HG03095 (cell line): ENCODE results near the gene MAN2B2.
A peak's percentile ranks its signal among the peaks of the same experiment; 100 is the strongest.

Experiments used
- ATAC-seq: cut with Tn5 transposase; IDR thresholded peaks from one replicate; pipeline ENCODE4 v1.9.1; 2021; ENCODE audit warnings: moderate library complexity; ENCODE audit not compliant: unreplicated experiment

Gene MAN2B2

DNA sequence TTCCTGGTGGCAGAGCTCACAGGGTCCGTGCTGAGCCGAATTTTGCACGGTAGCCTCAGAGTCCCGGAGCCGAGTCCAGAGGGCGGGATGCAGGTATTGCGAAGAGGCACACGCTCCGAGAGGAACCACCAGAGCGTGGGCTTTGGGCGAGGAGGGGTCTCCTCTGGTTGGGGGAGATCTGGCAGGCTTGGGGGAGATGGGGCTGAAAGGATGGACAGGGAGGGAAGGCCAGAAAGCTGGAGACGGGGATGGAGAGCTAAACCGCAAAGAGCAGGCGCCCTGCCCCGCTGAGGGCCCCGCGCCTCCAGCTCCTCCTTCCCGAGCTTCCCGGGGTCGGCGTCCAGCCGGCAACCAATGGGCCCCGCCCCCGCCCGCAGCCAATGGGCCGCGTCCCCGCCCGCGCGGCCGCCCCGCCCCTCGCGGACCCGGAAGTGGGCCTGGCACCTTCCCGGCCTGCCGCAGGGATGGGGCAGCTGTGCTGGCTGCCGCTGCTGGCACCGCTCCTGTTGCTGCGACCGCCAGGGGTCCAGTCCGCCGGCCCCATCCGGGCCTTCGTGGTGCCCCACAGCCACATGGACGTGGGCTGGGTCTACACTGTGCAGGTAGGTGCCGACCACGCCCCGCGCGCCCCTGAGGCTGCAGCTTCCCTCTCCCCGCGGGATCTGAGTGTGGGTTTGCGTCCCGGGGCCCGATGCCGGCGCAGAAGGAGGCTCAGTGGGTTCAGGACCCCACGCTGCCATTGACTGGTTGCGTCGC is at the start of gene MAN2B2:
Gene MAN2B2, plus strand, starts transcription at position 443 of the 756 bp plus-strand sequence. Its CDS starts 22 bp downstream, at position 465.
- ATAC-seq = peak; percentile 92

DNA sequence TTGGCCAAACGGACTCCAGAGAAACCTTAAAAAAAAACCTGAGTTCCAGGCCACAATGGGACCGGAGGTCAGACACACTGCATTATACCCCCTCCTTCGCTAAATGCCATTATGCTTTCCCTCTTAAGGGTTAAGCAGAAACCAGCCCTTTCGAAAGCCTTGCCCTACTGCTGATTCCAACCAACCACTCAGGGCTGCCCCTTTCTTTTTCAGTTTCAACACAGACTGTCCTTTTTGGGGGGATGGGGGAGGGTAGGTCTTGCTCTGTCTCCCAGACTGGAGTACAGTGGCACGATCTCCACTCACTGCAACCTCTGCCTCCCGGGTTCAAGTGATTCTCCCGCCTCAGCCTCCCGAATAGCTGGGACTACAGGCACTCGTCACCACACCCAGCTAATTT is 49.5 kb upstream of the MAN2B2 start:
- no peak for ATAC-seq

GRCh38 chr4:6526156-6526555 is 48.8 kb upstream of the MAN2B2 start:
- ATAC-seq = no peak

GRCh38 chr4:6526671-6527091 is 48.3 kb upstream of the MAN2B2 start:
- ATAC-seq = no peak

DNA sequence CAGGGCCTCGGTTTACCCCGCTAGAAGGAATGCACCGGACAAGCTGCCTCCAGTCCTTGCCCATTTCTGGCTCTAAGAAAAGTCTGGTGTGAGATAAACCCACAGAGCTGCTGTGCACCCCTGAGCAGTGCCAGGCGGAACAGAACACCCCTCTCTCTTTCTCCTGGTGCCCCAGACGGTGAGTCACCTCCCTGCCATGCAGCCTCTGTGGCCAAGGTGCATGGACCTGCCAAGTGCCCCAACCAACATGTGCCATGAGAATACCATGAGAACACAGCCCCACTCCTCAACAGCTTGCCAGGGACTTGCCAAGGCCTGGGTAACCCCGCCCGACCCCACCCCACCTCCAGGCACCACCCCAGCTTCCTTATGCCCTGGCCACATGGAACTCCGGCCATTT is 47.7 kb upstream of the MAN2B2 start:
- no peak for ATAC-seq

GRCh38 chr4:6527683-6528595 is 47.0 kb upstream of the MAN2B2 start:
- ATAC-seq = no peak

DNA sequence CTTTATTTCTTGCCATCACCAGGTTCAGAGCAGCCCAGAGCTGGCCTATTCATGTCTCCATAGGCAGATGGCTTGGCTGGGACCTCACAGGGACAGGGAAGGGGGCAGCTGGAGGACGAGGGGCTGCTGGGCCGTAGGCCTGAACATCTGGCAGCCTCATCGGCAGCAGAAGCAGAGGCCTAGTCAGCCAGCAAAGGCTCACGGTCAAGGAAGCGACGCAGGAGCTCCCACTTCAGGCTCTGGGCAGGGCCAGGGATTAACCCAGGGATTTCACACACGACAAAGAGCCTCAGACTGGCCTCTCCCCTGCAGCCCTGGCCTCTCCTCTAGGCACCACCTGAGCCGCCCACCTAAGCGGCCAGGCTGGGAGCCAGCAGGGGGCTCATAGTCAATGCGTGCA is 46.0 kb upstream of the MAN2B2 start:
- ATAC-seq = no peak

GRCh38 chr4:6530301-6530700 is 44.7 kb upstream of the MAN2B2 start:
- ATAC-seq = no peak

DNA sequence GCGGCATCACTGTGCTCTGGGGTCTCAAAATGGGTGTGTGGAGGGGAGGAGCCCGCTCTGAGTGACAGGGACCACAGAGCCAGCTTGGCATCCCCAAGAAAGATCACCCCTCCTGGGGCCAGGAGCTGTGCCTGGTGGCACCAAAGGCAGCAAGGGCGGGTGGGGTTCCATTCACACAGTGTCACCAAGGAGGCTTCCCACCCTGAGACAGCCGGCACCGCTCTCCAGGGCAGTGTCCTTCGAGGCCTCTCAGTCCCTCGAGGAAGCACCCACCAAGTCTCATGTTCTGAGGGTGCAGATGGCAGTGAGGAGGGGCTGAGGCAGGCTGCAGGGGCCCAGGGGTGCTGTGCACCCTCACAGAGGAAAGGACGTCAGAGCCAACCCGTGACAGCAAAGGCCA is 44.0 kb upstream of the MAN2B2 start:
- ATAC-seq = no peak

DNA sequence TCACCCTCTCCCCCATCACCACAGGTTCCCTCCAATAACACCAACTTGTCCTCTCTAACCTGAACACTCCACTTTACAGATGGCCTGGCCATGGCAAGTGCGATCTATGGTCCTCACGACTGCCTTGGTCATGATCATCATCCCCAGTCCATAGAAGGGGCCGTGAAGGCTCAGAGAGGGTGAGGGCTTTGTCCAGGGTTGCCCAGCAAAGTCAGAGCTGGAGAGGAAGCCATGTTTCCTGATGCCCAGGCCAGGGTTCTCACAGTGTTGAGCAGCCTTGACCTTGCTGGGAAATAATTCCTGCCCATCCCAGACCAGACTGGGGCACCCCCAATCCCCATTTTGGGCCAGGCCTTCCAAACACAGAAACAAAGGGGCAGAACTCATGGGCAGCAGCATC is 42.9 kb upstream of the MAN2B2 start:
- ATAC-seq = no peak

GRCh38 chr4:6532658-6533057 is 42.3 kb upstream of the MAN2B2 start:
- ATAC-seq = no peak

GRCh38 chr4:6534050-6534449 is 40.9 kb upstream of the MAN2B2 start:
- ATAC-seq = no peak

GRCh38 chr4:6534618-6535328 is 40.2 kb upstream of the MAN2B2 start:
- ATAC-seq = no peak

DNA sequence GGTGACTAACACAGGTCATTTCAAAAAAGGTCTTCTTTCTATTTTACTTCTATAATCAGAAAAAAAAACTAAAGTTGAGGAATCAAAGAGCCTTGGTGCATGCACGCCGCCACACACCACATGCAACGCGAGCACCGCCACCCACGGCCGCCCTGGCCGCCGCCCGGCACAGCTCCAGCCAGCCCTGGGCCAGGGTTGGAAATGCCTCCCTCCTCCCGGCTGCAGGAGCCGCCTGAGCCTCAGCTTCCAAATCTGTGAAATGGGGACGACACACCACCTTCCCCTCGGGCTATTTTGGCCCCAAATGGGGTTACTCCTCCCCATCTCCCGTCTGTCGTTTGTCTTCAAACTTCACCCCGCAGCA is 39.7 kb upstream of the MAN2B2 start:
- no peak for ATAC-seq

GRCh38 chr4:6535706-6536105 is 39.3 kb upstream of the MAN2B2 start:
- ATAC-seq = no peak

DNA sequence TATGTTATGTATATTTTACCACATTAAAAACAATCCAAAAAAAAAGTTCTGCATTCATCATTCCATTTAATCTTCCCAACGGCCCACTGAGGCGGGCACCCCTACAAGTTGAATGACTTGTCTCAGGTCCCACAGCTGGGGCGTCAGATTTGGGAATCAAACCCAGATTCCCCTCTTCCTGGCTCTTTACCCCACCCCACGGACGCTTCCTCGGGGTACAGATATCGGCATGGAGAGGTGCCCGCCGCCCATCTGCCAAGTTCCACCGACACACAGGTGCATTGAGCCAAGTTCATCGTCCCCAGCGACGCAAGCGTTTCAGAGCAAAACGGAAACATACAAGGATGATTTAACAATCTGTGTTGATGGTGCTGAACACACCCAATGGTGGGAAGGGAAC is 36.9 kb upstream of the MAN2B2 start:
- no peak for ATAC-seq

GRCh38 chr4:6538575-6538974 is 36.4 kb upstream of the MAN2B2 start:
- ATAC-seq = no peak

DNA sequence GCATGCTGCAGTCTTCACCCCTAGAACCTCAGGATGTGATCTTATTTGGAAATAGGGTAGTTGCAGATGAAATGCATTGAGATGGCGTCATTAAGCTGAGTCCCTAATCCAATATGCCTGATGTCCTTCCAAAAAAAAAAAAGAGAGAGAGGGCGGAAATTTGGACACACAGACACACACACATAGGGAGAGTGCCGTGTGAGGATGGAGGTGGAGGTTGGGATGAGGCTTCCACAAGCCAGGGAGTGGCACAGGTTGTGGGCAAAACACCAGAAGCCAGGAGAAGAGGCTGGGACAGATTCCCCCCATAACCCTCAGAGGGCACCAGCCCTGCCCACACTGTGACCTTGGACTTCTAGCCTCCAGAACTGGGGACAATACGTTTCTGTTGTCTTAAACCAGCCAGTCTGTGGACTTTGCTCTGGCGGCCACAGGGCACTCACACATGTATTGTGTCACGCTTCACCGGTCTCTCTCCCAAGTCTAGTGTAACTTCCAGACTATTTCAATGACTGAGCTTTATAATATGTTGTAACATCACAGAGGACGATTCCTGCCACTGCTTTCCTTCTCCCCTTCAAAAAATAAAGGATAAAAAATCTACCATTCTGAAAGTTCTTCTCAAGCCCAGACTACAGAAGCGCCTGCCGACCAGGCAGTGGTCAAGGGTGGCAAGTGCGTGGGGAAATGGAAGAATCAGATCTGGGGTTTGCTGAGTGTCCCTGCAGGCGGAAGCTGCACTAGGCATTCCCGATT is 35.8 kb upstream of the MAN2B2 start:
- ATAC-seq = no peak

- no peak for ATAC-seq
Measured at GRCh38 chr4:6540879-6541278, 34.1 kb upstream of the MAN2B2 start.

- ATAC-seq = no peak
Measured at GRCh38 chr4:6541789-6542188, 33.2 kb upstream of the MAN2B2 start.

DNA sequence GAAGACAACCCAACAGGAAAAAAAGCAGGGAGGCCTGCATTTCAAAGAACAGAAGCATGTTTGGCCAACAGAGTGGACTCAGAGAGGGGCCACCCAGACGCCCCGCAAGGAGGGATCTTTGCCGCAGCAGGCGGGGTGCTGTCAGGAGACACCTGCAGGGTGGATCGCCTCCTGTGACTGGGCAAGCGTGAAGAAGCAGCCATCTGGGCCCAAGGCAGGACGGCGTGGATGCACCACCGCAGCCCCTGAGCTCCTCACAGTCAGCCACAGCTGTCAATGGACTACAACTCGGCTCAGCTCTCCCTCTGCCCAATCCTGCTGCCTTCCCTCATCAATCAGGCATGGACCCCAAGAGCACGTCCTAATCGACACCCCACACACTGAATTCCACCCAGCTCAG is 32.0 kb upstream of the MAN2B2 start:
- no peak for ATAC-seq
